ENCODE measurements around the gene SH3GLB2.
"Not testable (repeated sequence)": the region's sequence is repeated elsewhere in the genome, so short reads cannot be mapped to it uniquely, and the experiment has no call there.

The SH3GLB2 gene

DNA sequence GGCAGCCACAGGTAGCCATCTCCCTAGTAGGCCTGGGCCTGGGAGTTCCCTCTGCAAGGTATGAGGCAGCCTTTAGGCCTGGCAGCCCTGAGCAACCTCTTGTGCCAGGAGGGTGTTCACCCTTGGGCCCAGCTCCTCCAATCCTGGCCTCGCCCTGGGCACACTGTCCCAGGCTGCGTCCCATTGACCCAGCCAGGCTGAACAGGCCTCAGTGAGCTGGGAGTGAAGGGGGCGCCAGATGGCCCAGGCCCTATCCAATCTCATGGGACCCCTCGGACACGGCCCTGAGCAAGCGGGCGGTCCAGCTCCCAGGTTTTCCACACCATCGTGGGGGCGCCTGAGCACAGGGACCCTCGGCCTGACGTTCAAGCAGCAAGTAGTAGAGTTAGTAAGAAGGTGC, 14.5 kb downstream of the SH3GLB2 start:
- no peak for DNase-seq

DNA sequence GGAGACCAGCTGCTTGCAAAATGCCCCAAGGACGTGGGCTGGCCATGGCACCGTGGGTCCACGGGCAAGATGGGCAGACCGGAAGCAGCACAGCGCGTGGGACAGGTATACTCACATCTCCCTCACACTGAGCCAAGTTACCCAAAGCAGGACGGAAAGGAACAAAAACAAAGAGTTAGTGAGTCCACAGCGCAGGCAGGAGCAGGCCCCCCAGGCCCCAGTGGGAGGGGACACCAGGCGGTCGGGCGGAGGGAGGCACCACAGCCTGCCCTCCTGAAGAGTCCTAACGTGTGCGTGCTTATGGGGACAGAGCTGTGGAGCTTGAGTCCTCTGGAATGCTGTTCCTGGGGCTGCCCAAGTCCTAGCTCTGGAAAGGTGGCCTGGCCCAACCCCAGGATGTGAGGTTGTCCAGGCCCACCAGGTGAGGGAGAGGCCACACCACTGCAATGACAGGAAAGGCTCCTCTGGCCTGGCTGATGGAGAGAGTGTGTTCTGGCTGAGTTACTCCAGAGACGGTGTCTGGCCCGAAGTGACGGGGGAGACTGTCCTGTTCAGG, 15.2 kb downstream of the SH3GLB2 start:
- no peak for DNase-seq

DNA sequence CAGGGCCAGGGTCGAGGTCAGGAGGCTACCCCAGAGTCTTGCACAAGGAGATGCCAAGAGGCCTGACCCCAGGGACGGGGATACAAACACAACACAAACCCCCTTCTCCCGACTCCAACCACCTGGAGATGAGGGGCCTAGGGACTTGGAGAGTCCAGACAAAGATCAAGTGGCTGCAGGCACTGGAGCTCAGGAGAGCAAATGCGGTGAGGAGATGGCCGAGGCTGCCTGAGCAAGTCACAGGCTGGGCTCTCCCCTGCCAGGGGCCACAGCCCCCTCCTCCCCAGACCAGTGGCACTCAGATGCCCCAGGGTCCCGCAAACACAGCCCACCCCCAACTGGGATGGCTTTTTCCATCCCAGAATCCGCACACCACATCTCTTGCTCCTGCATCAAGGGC, 15.8 kb downstream of the SH3GLB2 start:
- DNase-seq: no peak

DNA sequence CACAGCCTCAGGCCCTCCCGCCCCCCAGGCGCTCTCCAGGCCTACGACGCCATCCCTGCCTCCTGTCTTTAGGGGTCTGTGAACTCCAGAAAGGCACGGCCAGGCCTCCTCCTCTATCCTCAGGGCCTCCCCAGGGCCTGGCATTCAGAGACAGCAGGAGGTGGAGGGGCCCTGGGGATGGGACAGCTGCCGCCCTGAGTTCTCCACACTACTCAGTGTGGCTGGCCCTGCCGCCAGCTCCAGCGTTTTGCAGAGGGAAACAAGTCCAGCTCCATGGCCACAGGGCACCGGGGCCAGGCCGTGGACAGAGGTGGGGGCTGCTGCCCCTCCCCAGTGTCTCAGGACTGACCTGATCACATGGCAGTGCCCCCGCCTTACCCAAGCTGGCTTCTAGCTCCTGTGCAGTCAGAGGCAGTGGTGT, 16.4 kb downstream of the SH3GLB2 start:
- no peak for DNase-seq

DNA sequence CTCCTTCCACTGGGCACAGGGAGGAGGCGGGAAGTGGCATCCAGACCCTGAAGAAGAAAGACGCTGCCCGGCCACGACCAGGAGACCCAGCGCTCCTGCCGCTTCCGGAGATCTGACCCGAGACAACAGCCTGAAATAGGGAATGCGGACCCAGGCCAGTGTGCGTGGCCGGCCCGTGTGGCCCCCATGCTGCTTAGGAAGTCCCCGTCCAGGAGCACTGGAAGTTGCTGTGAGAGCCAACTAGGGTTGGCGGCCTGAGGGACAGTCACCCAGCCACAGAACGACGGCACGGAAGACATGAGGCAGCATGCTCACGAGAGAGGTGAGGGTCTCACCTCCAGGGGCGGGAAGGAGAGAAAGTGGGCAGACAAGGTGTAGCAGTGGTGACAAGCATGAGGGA, 17.0 kb downstream of the SH3GLB2 start:
- no peak for DNase-seq

DNA sequence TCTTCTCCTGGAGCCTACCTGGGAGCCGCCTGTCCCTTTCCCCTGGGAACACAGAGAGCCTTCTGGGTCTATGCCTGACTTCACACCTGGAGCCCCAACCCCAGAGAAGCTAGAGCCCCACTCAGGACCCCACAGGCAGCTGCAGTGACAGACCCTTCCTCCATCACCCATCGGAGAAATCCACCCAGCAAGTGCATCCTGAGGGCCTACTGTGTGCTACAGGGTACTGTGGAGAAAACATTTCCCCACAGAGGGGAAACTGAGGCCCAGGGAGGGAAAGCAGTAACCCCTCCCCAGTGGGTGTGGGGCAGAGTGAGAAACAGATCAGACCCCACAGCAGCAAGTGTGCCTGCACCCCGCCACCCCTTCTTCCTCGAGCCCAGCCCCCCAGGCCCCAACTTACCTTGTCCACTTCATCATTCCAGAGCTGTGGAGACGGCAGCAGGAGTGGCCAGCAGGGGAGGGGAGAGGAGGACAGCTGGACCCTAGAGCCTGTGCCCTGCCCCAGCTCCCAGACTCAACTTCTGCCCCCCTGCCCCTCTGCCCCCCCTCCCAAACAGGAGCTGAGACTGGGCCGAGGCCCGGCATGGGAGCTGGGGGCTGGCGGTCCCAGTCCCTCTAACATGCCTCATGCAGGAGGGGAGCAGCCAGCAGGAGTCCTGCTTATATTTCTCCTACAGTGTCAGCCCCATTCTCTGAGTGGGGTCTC, 17.7 kb downstream of the SH3GLB2 start:
- DNase-seq: no peak

DNA sequence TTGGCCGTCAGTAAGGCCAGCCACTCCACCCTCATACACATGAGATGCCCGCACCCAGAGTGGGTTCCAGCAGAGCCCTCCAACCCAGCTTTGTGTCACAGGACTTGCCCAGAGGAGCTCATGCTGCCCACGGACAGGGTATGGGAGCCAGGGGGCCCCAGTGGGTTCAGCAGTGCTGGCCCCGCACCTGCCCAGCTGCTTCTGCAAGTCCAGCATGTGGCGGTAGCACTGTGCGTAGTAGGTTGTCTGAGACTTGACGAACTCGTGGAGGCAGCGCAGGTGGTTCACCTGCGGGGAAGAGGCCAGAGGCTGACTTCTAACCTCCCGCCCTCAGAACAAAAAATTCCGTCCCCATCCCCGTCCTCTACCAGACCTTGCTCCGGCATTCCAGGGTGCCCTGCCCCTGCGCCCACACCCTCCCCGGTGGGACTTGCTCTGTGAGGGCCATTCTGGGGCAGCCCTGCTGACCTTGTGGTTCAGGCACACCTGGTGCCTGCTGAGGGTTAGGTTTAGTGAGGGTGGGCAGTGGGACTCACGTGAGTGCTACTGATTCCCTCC, 18.5 kb downstream of the SH3GLB2 start:
- DNase-seq: no peak

DNA sequence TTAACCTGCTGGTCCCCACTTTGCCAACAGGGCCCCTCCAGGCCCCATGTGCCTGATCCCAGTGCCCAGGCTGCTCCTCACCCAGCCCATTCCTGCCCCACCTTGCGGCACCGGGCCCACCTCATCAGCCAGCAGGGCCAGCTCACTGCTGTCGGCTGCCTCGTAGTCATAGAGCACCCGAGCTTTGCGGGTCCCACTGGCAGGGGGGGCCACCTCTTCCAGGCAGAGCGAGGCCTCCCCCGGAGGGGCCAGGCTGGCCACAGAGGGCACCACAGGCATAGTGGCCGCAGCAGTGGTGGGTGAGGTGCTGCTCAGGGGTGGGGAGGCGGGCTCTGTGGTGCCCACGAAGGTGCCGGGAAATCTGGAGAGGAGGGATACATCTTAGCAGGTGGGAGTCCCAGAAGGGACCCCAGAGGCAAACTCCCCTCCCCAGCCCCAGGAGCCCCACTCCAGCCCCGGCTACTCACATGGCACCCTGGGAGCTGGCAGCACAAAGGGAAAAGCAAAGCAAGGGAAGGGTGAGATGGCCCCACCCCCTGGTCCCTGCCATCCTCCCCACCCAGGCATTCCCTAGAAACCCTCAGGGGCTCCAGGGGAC, 19.0 kb downstream of the SH3GLB2 start:
- DNase-seq: no peak

DNA sequence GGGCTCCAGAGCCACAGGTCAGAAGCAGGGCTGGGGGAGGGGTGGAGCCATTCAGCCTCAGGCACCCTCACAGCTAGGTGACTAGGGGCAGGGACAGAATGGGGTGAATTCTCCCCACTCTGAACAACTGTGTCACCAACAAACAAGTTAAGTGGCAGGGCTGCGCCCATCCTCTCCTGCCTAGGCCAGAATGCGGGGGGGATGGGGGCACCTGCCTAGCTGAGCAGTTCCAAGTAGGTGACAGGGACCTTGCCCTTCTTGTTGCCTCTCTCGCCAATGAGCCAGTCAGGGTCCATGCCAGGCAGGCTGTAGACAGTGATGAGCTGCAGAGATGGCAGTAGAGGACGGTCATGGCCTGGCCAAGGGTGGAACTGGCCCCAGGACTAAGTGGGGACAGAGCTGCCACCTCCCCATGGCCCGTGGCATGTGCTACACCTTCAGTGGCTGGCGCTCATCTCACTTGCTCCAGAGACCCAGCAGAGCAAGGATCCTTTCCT, 19.6 kb downstream of the SH3GLB2 start:
- DNase-seq: no peak

DNA sequence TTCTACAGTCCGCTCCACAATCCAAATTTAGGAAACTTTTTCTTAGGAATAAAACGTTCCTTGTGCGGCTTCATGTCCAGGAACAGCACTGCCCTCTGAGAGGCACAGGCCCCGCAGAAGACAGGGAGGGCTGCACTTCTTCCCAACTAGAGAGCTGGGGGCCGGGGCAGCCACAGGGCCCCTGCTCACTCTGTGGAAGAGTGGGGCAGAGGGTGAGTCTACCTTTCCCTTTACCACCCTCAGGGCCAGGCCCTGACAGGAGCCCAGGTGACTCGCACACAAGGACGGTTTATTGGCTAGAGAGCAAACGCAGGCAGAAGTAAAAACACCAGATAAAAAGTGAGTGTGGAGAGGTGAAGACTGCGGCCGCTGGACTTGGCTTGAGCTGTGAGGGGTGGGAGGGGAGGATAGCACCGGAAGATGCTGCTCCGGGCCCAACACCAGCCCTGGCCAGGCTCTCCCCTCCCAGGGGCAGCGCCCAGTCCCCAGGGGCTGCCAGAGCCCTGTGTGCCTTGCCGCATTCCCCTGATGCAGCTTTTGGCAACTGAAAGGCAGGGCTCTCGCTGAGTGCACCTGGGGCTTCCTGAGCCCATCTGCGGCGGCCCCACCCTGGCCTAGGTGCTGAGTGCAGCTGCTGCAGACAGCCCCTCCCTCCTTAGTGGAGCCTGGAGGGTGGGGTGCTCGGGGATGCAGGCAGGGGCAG, 20.2 kb downstream of the SH3GLB2 start:
- no peak for DNase-seq

DNA sequence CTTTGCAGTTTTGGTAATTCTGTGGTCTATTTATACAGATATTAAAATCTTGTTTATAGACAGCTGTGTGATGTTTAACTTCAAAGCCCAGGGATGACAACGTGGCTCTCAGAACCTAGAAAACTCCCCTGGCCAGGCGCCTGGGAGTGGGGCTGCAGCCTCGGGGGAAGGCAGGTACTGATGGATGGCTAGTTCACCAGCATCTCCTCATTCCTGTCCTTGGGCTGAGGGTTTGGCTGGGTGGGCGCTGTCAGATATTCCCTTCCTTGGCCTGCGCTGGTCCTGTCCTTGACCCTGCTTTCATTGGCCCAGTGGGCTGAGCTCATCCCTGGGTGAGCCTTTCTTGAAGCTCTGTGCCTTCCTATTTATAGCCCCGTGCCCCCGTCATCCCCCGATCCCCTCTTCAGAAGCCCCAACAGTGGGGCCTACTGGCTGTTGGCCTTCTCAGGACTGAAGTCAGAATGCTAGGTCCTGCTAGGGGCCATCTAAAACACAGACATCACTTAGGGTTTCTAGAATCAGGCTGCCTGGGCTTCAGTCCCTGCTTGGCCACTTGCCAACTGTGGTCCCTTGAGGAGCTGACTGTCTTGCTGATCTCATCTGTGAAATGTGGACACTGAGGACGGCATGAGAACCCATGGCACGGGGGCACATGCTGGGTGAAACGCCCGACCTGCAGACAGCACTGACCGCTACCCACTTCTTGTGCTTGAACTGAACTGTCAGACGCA, 20.9 kb downstream of the SH3GLB2 start:
- no peak for DNase-seq

DNA sequence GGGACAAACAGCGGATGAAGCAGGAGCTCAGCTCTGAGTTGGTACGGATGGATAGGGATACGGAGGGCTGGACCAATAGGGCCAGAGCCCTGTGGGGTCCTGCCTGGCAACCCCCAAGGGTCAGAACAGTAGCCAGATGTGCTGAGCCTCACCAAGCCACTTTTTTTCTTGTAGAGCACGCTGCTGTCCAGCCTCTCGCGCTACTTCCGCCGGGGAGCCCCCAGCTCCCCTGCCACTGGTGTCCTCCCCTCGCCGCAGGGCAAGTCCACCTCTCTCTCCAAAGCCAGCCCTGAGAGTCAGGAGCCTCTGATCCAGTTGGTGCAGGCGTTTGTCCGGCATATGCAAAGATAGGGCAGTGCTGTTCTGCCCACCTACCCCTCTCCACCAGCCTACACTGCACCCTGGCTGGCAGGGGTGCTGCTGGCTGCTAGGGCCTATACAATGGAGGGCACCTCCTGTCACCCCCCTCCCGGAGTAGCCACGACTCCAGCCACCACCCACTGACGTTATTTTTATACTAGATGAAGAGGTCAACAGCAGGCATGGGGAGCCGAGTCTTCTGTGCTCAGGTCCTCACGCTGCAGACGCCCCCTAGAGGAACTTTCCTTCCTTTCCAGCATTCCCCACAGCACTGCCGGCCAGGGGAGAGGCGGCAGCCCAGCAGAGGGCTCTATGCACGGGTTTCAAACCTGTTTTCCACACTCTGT, 21.6 kb downstream of the SH3GLB2 start:
- DNase-seq: peak; percentile 63

DNA sequence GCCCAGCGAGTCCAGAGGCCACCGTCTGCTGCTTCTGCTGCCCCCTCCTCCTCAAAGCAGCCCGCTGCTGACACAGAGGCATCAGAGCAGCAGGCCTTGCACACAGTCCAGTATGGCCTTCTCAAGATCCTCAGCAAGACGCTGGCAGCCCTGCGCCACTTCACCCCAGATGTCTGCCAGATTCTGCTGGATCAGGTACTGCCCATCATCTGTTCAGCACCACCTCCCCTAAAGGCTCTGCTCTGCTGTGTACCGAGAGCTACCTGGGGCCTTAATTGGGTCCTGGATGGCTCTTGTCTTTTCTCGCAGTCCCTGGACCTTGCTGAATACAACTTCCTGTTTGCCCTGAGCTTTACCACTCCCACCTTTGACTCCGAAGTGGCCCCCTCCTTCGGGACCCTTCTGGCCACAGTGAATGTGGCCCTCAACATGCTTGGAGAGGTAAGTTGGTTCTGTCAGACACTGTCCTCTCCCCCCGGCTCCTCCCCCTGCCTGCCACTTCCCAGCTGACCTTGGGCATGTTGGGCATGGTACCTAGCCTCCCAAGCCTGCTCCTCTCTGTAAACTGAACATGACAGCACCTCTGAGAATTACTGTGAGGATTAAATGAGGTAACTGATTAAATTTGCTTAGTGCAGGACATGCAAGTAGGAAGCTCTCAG, 22.7 kb downstream of the SH3GLB2 start:
- DNase-seq: no peak

DNA sequence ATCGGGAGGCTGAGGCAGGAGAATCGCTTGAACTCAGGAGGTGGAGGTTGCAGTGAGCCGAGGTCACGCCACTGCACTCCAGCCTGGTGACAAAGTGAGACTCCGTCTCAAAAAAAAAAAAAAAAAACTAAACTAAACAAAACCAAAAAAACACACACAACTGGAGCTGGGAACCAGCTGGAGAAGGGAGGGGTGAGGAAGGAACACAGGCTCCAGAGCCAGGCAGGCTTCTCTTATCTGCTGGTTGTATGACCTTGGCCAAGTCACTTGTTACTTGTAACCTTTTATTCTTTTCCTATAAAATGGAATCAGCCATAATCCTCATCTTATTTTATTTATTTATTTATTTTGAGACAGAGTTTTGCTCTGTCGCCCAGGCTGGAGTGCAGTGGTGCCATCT, 24.0 kb downstream of the SH3GLB2 start:
- not testable (repeated sequence) for DNase-seq

DNA sequence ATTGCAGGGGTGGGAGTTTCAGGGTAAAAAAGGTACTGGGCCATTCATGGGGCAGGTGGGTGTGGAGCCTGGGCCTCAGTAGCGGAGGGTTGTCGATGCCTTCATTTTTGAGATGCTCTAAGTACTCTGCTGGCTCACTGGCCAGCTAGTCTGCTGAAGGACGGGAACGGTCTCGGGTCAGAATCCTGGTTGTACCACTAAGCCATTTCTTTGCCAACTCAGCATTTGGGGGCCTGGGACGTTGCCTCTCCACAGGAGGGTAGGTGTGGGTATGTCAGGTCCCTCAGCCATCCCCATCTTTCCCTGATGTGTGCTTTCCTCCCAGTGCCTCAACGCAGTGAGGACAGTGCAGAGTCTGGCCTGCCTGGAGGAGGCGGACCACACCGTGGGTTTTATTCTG, 25.1 kb downstream of the SH3GLB2 start:
- DNase-seq: no peak

DNA sequence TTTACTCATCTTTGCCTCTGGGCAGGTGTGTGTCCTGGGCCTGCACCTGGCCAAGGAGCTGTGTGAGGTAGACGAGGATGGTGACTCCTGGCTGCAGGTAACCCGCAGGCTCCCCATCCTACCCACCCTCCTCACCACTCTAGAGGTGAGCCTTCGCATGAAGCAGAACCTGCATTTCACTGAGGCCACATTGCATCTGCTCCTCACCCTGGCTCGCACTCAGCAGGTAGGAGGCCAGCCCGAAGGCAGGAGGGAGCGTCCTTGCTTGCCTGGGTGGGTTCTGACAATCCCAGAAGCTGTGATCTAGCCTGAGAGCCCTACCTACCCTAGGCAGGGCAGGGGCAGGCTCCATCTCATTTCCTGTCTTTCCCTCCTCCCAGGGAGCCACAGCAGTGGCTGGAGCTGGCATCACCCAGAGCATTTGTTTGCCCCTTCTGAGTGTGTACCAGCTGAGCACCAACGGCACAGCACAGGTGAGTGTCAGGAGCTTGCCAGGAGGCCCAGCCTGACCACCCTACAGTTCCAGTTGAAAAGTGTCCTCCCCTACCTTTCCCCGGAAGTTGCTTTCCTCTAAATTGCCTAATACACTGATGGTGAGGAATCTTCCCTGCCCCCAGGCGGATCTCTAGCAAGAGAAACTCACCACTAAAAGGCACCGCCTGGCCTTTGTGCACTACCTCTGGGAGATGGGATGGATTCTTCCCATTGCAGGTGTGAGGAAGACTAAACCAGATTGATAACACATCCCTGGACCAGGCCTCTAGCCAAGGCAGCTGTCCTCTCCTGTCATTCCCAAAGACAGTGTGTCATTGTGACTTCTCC, 26.4 kb downstream of the SH3GLB2 start:
- DNase-seq: no peak

DNA sequence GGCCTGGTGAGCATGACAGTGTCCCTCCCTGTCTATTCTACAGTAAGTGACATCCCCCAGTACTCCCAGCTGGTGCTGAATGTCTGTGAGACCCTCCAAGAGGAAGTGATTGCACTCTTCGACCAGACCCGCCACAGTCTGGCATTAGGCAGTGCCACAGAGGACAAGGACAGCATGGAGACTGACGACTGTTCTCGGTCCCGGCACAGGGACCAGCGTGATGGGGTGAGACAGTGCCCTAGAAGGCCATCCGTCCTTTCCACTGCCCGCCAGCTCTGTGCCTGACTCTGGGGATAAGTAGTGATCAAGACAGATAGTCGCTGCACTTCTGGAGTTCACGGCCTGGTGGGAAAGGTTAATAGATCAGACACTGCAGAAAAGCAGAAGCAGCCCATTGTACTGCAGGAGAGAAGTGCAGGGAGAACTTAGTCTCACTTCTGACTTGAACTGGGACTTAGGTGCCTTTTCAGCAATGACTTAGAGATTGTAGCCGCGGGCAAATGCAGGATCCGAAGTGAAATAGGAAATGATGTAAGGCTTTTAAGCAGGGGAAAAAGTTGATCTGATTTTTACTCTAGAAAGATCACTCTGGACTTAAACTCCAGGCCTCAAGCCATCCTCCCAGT, 28.4 kb downstream of the SH3GLB2 start:
- no peak for DNase-seq

DNA sequence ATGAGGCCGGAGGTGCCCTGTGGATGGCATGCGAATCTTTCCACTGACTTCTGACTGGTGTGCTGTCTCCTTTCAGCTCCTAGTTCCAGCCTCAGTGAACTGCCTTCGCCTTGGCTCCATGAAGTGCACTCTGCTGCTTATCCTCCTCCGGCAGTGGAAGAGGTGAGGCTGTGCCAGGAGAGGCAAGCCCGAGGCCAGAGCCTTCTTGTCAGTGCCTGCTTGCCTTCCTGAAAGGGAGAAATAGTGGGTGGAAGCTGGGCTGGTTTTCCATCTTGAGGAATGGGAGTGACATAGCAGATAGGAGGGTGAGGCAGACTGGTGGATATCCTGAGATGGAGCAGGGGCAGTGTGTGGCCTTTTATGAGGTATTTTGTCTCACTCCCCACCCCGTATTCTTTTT, 29.7 kb downstream of the SH3GLB2 start:
- no peak for DNase-seq

DNA sequence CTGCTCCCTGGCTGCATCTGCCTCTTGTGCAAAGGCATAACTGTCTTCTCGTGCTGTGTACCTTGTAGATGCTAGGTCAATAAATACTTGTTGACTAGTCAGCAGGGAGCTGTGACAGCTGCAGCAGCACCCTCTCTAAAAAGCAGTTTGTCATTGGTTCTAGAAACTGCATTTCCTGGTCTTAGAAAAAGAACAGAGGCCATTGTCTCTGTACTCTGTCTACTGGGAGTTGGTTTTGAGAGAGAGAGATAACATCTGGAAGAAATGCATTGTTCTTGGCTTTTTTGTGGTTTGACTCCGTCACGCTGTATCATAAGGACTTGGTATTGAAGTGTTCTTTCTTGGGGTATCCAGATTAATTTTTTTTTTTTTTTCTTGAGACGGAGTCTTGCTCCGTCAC, 32.3 kb downstream of the SH3GLB2 start:
- no peak for DNase-seq

DNA sequence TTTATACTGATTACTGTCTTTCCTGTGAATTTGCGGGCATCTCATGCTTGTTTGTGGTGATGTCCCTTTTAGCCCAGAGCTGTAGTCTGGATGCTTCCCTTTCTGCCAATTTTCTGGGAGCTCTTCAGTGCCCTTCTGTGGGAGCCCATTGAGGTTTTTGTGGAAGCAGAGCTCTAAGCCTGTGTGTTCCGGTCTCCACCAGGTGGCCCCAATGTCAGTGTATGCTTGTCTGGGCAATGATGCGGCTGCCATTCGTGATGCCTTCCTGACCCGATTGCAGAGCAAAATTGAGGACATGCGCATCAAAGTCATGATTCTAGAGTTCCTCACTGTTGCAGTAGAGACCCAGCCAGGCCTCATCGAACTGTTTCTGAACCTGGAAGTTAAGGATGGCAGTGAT, 35.1 kb downstream of the SH3GLB2 start:
- no peak for DNase-seq

Measured in amniotic stem cell (primary cell).